ENCODE measurements around the gene SCRN1.

- TF ChIP-seq ZNF274 (IDR thresholded peaks at IDR 0.05; ENCODE audit: low read depth, low read length) (no peak), YY1 (IDR thresholded peaks at IDR 0.05; ENCODE audit: insufficient read depth, insufficient read length) (no peak), SUZ12 (IDR thresholded peaks at IDR 0.05; ENCODE audit: extremely low read depth, insufficient read depth, insufficient read length) (no peak)
These were observed 29.8 kb upstream of the SCRN1 start for GRCh38 chr7:30019387-30019786.
